Endothelial cell (in vitro differentiated cells): ENCODE data around the gene GNG13. TPM values are rescaled to one million over a fixed set of nuclear protein-coding genes. Genes with fewer than 3 reads are reported as not detected.

Source experiments
- DNase-seq: peaks from one replicate; pipeline ENCODE4 v3.0.0; 2021; ENCODE audit warnings: low spot score
- H3K27ac Mint-ChIP-seq: one replicate; pipeline ENCODE4 v1.8.0; 2021; ENCODE audit warnings: mixed read lengths, inconsistent platforms; ENCODE audit not compliant: unreplicated experiment
- H3K27me3 Mint-ChIP-seq: one replicate; pipeline ENCODE4 v1.8.0; 2021; ENCODE audit warnings: mild to moderate bottlenecking, moderate library complexity, mixed read lengths, inconsistent platforms; ENCODE audit not compliant: unreplicated experiment
- H3K36me3 Mint-ChIP-seq: one replicate; pipeline ENCODE4 v1.8.0; 2021; ENCODE audit warnings: mild to moderate bottlenecking, low read depth, mixed read lengths, inconsistent platforms; ENCODE audit not compliant: unreplicated experiment
- H3K4me1 Mint-ChIP-seq: one replicate; pipeline ENCODE4 v1.8.0; 2021; ENCODE audit warnings: mild to moderate bottlenecking, mixed read lengths, inconsistent platforms; ENCODE audit not compliant: unreplicated experiment
- H3K4me3 Mint-ChIP-seq: one replicate; pipeline ENCODE4 v1.8.0; 2021; ENCODE audit warnings: mild to moderate bottlenecking, mixed read lengths, inconsistent platforms; ENCODE audit not compliant: unreplicated experiment
- H3K9me3 Mint-ChIP-seq: one replicate; pipeline ENCODE4 v1.8.0; 2021; ENCODE audit warnings: mixed read lengths, inconsistent platforms; ENCODE audit not compliant: unreplicated experiment
- total RNA-seq: library from RNA; stranded (reverse); fragmentation: NEBNext Ultra II Directional; extraction: Animal tissue kit (Norgen Biotek cat#: 25700); gene quantifications from one replicate; pipeline ENCODE4 v1.2.1, GENCODE V29; 2021; ENCODE audit not compliant: unreplicated experiment
- TF ChIP-seq, protein P1 (sequence below): fragments of 200-600 bp; sonication (generic); IDR thresholded peaks from one replicate; pipeline ENCODE4 v1.5.0; 2021; ENCODE audit warnings: antibody characterized with exemption; ENCODE audit not compliant: unreplicated experiment

Gene GNG13
- total RNA-seq, 1 donor from 2014 or later = not detected

GRCh38 chr16:789191-789850 is 11.2 kb downstream of the GNG13 start:
- peaks cover 3% of the 10 kb centered on the region for H3K27me3 Mint-ChIP-seq
- DNase-seq = no peak
- H3K36me3 Mint-ChIP-seq = peaks cover 7% of the 10 kb centered on the region
- H3K4me3 Mint-ChIP-seq = no peak overlapping the region
- no peaks in the 10 kb centered on the region for H3K9me3 Mint-ChIP-seq
- TF ChIP-seq, protein P1, sequence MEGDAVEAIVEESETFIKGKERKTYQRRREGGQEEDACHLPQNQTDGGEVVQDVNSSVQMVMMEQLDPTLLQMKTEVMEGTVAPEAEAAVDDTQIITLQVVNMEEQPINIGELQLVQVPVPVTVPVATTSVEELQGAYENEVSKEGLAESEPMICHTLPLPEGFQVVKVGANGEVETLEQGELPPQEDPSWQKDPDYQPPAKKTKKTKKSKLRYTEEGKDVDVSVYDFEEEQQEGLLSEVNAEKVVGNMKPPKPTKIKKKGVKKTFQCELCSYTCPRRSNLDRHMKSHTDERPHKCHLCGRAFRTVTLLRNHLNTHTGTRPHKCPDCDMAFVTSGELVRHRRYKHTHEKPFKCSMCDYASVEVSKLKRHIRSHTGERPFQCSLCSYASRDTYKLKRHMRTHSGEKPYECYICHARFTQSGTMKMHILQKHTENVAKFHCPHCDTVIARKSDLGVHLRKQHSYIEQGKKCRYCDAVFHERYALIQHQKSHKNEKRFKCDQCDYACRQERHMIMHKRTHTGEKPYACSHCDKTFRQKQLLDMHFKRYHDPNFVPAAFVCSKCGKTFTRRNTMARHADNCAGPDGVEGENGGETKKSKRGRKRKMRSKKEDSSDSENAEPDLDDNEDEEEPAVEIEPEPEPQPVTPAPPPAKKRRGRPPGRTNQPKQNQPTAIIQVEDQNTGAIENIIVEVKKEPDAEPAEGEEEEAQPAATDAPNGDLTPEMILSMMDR = no peak
- no peaks in the 10 kb centered on the region for H3K4me1 Mint-ChIP-seq
- H3K27ac Mint-ChIP-seq = no peak overlapping the region

- TF ChIP-seq, protein P1 = no peak
- H3K36me3 Mint-ChIP-seq = peaks cover 7% of the 10 kb centered on the region
- no peaks in the 10 kb centered on the region for H3K4me1 Mint-ChIP-seq
- H3K4me3 Mint-ChIP-seq = peak within 1 kb of the TSS; percentile 95
- peaks cover 3% of the 10 kb centered on the region for H3K27me3 Mint-ChIP-seq
- H3K27ac Mint-ChIP-seq = peak within 1 kb of the TSS; percentile 48
- DNase-seq = peak; percentile 96
- H3K9me3 Mint-ChIP-seq = no peaks in the 10 kb centered on the region
Observed at GRCh38 chr16:788399-789126, 12.0 kb downstream of the GNG13 start, which contains the start of gene CHTF18. Gene CHTF18 (plus strand): TSS chr16:788620. CDS start chr16:788685, 65 bp downstream.

DNA sequence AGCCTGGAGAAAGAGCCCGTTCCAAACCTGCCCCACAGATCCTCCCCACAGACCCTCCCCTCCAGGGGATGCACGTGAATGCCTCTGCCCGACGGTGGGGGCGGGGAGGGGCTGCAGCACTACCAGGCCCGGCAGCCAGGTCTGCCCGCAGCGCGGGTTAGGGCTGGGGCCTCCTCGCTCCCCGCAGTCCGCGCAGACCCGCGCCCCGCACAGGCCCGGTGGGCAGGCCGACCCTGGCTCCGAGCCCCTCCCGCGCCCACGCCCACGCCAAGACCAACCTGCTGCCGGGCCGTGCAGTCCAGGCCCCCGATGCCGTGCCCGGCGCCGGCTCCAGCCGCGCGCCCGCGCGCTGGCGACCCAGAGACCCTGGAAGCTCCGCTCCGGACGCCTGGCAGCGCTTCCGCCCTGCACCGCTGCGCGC is 12.5 kb downstream of the GNG13 start, which contains the start of gene RPUSD1:
Gene RPUSD1 (minus strand): TSS at position 404 of the 421 bp plus-strand sequence. CDS start 644 bp downstream, outside the sequence.
- no peaks in the 10 kb centered on the region for H3K9me3 Mint-ChIP-seq
- H3K4me3 Mint-ChIP-seq = peak within 1 kb of the TSS; percentile 95
- H3K27ac Mint-ChIP-seq = peak within 1 kb of the TSS; percentile 48
- peaks cover 4% of the 10 kb centered on the region for H3K27me3 Mint-ChIP-seq
- DNase-seq = no peak
- H3K4me1 Mint-ChIP-seq = no peaks in the 10 kb centered on the region
- peaks cover 7% of the 10 kb centered on the region for H3K36me3 Mint-ChIP-seq
- TF ChIP-seq, protein P1 = no peak

DNA sequence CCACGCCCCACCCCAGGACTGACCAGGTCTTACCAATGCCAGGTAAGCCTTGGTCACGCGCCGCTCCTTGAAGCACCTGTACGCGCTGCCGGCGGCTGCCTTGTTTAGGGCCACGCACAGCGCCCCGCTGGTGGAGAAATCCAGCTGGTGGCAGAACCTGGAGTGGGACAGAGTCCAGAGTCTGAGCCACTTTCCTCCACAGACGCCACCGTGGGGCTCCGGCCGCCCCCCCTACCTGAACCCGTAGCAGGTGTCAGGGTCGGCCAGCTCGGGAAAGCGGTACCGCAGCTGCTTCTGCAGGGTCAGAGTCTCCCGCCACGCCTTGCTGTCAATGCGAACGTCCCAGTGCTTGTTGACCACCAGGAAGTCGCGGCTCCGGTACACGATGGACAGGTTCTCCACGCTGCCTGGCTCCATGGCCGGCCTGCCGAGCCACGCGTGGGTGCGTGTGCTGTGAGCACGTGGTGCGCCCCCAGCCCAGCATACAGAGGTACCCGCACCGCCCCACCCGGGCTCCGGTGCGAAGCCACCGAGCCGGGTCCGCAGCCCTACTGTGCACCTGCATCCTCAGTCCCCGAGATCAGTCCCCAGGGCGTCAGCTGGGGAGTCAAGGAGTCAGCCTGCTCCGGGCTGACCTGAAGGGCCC is 13.1 kb downstream of the GNG13 start:
- Mint-ChIP-seq H3K4me1 (no peaks in the 10 kb centered on the region), H3K27ac (peak overlapping the region; percentile 48), H3K36me3 (peaks cover 7% of the 10 kb centered on the region), H3K9me3 (no peaks in the 10 kb centered on the region), H3K4me3 (peak overlapping the region; percentile 95), H3K27me3 (peaks cover 4% of the 10 kb centered on the region)
- TF ChIP-seq, protein P1 = no peak
- no peak for DNase-seq
